ENCODE measurements around the gene CGB5.
"Not testable (repeated sequence)": the region's sequence is repeated elsewhere in the genome, so short reads cannot be mapped to it uniquely, and the experiment has no call there.

Gene CGB5

DNA sequence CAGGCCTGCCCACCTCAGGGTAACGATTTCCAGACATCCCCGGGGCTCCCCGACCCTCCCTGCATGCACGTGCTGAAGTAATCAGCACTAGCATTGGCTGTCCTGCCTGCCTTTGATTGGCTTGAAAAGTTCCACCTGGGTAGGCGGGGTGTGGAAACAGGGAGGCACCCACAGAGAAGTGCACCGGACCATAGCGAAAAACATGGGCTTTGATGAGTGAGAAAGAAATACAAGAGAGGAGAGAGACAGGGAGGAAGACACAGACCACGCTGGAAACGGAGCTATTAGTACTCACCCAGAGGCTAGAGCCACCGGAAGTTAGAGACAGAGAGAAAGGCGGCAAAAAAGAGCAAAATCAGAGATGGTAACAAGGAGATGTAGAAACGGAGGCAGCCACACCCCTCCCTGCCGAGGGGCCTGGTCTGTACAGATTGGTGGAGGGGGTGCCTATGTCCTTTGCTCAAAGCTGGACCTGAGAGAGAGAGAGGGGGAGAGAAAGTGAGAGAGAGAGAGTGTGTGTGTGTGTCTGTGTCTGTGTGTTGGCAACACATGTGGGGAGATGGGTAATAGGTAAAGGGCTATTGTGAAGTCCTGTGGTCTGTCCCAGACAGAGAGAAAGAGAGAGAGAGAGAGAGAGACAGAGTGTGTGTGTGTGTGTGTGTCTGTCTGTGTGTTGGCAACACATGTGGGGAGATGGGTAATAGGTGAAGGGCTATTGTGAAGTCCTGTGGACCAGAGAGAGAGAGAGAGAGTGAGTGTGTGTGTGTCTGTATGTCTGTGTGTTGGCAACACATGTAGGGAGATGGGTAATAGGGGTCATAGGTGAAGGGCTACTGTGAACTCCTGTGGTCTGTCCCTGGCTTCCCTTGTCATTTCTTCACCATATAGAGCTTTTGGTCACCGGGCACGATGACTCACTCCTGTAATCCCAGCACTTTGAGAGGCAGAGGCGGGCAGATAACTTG is 22.4 kb upstream of the CGB5 start:
- DNase-seq: no peak

DNA sequence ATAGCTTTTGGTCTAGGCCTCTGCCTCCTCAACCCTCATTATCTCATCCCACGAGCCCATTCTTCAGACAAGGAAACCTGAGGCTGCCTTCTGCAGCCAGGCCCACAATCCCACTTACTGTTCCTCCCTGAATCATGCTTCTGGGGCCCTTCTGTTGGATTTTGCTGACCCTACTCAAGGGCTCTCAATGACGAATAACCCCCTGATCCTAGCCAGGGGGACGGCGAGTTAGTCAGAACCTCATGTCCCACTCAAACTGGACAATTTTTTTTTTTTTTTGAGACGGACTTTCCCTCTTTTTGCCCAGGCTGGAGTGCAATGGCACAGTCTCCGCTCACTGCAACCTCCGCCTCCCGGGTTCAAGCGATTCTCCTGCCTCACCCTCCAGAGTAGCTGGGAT is 21.5 kb upstream of the CGB5 start:
- DNase-seq: no peak

DNA sequence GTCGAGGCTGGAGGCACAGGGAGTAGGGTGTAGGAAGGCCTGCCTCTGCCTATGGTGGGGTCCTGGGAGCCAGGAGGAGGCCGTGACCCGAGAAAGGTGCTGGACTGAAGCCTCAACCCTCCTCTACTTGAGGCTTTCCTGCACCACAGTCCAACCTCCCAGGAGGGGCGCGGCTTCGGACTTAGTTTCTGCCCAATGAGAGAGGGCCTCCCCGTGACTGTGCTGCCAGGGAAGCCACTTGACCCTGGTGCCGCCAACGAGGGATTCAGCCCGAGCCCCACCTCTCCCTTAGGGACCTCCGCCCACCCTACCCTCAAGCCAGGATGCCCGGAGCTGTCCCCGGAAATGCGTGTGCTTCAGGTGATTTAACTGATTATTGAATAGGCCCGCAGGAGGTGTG is 19.4 kb upstream of the CGB5 start, which contains the start of gene CGB3:
Gene CGB3, minus strand, starts transcription at position 101 of the 400 bp plus-strand sequence. CDS start 362 bp downstream, outside the sequence.
- not testable (repeated sequence) for DNase-seq

DNA sequence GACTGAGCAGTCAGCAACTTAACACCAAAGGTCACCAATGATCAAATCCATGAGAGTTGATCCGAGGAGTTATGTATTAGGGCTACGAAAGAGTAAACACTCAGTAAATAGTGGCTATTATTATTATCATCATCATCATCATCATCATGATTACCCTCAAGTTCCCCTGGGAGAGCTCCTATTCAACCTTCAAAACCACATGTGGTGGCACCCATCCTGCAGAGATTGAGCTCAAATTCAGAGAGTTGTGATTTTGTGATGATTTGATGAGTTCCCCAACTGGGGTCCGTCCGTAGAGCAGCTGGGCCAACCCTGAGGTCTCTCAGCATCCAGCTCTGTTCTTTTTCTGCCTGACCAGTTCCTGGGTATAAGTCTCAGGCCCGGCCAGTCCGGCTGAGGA is 18.6 kb upstream of the CGB5 start:
- not testable (repeated sequence) for DNase-seq

DNA sequence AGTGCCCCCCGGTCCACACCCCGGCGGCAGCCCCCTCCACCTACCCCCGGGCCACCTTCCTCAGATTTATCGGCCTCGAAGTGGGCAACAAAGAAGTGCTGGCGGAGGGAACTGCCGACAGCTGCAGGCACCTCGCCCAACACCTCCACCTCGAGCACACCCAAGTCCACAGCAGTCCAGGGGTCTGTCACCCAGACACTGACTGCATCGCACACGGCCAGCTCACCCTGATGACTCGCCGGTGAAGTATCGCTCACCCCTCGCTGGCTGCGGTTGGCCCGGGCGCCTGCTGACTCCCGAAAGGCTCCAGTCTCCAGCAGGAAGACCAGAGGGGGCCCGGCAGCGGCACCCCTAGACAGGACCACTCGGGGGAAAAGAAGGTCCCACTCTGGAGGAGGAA is 18.0 kb upstream of the CGB5 start:
- DNase-seq: not testable (repeated sequence)

DNA sequence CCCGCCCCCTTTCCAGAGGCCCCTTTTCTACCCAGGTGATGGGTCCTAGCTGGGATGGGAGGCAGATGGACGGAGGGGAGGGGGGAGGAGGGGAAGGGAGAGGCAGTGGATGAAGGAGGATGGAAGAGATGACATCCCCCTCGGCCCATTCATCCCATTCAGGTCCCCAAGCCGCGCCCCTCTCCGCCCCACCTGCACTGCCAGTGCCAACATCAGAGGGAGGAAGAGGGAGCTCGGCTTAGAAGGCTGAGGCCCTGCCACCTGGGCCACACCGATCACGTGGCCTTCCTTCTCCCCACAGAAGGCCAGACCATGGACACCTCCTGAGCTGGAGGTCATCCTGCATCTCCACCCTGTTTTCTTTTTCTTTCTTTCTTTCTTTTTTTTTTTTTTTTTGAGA is 15.0 kb upstream of the CGB5 start:
- DNase-seq: not testable (repeated sequence)

DNA sequence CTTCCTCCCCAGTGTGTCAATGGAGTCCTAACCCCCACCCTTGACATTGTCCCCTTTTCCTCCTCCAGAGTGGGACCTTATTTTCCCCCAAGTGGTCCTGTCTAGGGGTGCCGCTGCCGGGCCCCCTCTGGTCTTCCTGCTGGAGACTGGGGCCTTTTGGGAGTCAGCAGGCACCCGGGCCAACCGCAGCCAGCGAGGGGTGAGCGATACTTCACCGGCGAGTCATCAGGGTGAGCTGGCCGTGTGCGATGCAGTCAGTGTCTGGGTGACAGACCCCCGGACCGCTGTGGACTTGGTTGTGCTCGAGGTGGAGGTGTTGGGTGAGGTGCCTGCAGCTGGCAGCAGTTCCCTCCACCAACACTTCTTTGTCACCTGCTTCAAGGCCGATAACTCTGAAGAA is 13.9 kb upstream of the CGB5 start:
- not testable (repeated sequence) for DNase-seq

DNA sequence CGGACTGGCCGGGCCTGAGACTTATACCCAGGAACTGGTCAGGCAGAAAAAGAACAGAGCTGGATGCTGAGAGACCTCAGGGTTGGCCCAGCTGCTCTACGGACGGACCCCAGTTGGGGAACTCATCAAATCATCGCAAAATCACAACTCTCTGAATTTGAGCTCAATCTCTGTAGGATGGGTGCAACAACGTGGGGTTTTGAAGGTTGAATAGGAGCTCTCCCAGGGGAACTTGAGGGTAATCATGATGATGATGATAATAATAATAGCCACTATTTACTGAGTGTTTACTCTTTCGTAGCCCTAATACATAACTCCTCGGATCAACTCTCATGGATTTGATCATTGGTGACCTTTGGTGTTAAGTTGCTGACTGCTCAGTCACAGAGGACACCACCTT is 13.3 kb upstream of the CGB5 start:
- not testable (repeated sequence) for DNase-seq

DNA sequence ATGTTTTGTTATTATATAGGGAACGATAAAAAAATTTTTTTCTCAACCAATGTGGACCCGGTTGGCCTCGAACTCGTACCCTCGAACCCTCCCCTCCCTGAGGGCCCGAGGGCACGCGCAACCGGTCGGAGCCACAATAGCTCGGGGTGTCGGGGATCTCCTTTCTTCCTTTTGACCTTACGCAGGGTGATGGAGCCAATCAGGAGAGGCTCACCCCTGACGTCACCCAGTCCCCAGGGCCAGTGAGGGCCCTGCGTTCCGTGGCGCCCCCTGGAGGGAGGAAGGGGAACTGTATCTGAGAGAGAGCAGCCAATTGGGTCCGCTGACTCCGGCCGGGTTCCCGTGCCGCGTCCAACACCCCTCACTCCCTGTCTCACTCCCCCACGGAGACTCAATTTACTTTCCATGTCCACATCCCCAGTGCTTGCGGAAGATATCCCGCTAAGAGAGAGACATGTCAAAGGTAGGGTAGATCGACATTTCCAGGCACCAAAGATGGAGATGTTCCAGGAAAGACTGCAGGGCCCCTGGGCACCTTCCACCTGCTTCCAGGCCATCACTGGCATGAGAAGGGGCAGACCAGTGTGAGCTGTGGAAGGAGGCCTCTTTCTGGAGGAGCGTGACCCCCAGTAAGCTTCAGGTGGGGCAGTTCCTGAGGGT is 11.9 kb upstream of the CGB5 start, which contains the start of gene CGB2:
Gene CGB2, plus strand, starts transcription at position 249 of the 660 bp plus-strand sequence. Its CDS starts 206 bp downstream, at position 455.
- DNase-seq: peak in 1 of 51 donors; percentile 5

DNA sequence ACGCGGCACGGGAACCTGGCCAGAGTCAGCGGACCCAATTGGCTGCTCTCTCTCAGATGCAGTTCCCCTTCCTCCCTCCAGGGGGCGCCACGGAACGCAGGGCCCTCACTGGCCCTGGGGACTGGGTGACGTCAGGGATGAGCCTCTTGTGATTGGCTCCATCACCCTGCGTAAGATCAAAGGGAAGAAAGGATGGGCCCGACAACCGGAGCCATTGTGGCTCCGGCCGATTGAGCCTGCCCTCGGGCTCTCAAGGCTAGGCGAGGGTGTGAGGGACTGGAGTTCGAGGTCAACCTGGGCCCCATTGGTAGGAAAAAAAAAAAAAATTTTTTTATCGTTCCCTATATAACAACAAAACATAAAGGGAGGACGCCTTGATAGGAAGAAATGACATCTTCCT is 6.8 kb upstream of the CGB5 start, which contains the start of gene CGB1:
Gene CGB1, minus strand, starts transcription at position 81 of the 400 bp plus-strand sequence. CDS start 184 bp downstream, outside the sequence.
- DNase-seq: not testable (repeated sequence)

DNA sequence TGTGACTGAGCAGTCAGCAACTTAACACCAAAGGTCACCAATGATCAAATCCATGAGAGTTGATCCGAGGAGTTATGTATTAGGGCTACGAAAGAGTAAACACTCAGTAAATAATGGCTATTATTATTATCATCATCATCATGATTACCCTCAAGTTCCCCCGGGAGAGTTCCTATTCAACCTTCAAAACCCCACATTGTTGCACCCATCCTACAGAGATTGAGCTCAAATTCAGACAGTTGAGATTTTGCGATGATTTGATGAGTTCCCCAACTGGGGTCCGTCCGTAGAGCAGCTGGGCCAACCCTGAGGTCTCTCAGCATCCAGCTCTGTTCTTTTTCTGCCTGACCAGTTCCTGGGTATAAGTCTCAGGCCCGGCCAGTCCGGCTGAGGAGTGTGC is 5.5 kb upstream of the CGB5 start:
- DNase-seq: not testable (repeated sequence)

DNA sequence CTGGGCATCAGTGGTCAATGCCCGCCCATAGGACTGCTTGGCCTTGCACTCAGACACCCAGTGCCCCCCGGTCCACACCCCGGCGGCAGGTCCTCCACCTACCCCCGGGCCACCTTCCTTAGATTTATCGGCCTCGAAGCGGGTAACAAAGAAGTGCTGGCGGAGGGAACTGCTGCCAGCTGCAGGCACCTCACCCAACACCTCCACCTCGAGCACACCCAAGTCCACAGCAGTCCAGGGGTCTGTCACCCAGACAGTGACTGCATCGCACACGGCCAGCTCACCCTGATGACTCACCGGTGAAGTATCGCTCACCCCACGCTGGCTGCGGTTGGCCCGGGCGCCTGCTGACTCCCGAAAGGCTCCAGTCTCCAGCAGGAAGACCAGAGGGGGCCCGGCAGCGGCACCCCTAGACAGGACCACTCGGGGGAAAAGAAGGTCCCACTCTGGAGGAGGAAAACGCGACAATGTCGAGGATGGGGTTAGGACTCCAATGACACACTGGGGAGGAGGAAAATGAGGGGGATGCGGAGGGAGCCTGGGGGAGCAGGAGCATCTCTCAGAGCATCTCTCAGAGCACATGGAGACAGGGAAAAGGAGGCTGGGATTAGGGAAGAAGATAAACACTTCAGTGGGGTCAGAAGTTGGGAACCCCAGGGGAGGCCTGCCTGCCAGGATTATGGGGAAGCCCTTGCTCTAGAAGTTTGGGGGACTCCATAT is 4.9 kb upstream of the CGB5 start:
- DNase-seq: not testable (repeated sequence)

DNA sequence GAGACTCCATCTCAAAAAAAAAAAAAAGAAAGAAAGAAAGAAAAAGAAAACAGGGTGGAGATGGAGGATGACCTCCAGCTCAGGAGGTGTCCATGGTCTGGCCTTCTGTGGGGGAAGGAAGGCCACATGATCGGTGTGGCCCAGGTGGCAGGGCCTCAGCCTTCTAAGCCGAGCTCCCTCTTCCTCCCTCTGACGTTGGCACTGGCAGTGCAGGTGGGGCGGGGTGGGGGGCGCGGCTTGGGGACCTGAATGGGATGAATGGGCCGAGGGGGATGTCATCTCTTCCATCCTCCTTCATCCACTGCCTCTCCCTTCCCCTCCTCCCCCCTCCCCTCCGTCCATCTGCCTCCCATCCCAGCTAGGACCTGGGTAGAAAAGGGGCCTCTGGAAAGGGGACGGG is 3.9 kb upstream of the CGB5 start:
- not testable (repeated sequence) for DNase-seq

DNA sequence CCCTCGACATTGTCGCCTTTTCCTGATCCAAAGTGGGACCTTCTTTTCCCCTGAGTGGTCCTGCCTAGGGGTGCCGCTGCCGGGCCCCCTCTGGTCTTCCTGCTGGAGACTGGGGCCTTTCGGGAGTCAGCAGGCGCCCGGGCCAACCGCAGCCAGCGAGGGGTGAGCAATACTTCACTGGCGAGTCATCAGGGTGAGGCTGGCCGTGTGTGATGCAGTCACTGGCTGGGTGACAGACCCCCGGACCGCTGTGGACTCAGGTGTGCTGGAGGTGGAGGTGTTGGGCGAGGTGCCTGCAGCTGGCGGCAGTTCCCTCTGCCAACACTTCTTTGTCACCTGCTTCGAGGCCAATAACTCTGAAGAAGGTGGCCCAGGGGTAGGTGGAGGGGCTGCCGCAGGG is 1.5 kb upstream of the CGB5 start:
- DNase-seq: no peak

DNA sequence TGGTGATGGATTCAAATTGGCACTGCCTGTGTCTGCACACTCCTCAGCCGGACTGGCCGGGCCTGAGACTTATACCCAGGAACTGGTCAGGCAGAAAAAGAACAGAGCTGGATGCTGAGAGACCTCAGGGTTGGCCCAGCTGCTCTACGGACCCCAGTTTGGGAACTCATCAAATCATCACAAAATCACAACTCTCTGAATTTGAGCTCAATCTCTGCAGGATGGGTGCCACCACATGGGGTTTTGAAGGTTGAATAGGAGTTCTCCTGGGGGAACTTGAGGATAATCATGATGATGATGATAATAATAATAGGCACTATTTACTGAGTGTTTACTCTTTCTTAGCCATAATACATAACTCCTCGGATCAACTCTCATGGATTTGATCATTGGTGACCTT is 982 bp upstream of the CGB5 start:
- not testable (repeated sequence) for DNase-seq

DNA sequence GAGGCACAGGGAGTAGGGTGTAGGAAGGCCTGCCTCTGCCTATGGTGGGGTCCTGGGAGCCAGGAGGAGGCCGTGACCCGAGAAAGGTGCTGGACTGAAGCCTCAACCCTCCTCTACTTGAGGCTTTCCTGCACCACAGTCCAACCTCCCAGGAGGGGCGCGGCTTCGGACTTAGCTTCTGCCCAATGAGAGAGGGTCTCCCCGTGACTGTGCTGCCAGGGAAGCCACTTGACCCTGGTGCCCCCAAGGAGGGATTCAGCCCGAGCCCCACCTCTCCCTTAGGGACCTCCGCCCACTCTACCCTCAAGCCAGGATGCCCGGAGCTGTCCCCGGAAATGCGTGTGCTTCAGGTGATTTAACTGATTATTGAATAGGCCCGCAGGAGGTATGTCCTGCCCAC is 5.4 kb downstream of the CGB5 start, which contains the start of gene CGB8:
Gene CGB8, minus strand, starts transcription at position 101 of the 400 bp plus-strand sequence. CDS start 372 bp downstream, outside the sequence.
- DNase-seq: not testable (repeated sequence)

DNA sequence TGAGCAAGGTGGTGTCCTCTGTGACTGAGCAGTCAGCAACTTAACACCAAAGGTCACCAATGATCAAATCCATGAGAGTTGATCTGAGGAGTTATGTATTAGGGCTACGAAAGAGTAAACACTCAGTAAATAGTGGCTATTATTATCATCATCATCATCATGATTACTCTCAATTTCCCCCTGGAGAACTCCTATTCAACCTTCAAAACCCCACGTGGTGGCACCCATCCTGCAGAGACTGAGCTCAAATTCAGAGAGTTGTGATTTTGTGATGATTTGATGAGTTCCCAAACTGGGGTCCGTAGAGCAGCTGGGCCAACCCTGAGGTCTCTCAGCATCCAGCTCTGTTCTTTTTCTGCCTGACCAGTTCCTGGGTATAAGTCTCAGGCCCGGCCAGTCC is 6.2 kb downstream of the CGB5 start:
- not testable (repeated sequence) for DNase-seq

DNA sequence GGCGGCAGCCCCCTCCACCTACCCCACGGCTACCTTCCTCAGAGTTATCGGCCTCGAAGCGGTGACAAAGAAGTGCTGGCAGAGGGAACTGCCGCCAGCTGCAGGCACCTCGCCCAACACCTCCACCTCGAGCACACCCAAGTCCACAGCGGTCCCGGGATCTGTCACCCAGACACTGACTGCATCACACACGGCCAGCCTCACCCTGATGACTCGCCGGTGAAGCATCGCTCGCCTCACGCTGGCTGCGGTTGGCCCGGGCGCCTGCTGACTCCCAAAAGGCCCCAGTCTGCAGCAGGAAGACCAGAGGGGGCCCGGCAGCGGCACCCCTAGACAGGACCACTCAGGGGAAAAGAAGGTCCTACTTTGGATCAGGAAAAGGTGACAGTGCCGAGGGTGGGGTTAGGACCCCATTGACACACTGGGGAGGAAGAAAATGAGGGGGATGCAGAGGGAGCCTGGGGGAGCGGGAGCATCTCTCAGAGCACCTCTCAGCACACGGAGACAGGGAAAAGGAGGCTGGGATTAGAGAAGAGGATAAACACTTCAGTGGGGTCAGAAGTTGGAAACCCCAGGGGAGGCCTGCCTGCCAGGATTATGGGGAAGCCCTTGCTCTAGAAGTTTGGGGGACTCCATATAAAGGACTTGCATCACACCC is 6.9 kb downstream of the CGB5 start:
- DNase-seq: not testable (repeated sequence)

DNA sequence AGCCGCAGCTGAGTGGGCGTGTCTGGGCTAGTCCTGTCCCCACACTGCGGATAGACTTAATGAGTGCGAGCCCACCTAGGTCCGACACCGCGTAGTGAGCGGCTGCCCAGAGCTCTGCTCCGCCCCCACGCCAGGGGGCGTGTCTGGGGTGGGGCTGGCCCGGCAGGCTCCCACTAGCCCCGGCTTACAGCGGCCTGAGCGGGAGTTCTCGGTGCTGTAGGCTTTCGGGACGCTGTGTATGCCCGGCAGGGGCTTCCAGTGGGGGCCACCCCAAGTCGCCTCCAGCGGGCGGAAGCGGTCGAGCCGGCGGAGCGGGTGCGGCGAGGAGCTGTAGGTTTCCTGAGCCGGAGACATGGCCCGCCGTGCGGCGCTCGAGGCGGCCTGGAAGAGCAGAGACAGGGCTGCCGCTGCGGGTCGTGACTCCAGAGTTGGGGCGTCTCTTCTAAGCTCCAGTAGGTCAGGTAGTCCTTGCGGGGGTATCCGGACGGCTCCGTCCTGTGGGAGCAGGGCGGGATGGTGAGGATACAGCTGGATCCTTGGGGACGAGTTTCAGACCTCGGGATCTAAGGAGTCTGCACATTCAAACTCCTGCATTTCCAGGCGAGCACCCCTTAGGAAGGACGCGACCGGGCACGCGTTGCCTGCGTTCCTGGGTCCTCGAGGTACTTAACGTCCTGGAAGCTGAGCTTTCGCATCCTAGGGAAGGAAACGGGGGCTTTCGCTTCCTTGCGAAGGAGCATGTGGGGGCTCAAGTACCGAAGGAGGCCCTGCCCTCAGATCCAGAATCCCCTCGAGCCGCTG is 12.7 kb downstream of the CGB5 start:
- peak in 12 of 51 donors; percentile 1 to 32 (median 7) for DNase-seq
